GM12872 (cell line): ENCODE data around the gene PHLDB1.

Experiments used
- TF ChIP-seq, protein P1 (sequence below): IDR thresholded peaks from 3 replicates; pipeline ENCODE4 v1.5.1; 2011; ENCODE audit warnings: low read depth, mild to moderate bottlenecking, low read length, moderate library complexity; ENCODE audit not compliant: insufficient read depth

PHLDB1 gene

DNA sequence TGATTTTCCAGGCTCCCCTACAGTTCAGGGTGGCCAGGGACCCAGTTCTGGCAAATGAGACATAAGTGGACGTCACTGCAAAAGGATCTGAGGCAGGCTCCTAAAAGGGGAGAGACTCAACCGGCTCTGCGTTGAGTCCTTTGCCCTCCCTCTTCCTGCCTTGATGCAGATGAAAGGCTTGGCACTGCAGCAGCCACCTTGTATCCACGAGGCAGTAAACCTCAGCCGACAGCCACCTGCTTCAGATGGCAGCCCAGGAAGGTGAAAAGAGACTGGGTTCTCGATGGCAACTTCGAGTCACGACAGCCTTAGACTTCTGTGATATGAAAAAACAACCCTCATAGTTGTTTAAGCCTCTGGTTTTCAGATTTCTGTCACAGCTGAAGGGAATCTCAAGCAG is 86.8 kb downstream of the PHLDB1 start:
- TF ChIP-seq, protein P1, sequence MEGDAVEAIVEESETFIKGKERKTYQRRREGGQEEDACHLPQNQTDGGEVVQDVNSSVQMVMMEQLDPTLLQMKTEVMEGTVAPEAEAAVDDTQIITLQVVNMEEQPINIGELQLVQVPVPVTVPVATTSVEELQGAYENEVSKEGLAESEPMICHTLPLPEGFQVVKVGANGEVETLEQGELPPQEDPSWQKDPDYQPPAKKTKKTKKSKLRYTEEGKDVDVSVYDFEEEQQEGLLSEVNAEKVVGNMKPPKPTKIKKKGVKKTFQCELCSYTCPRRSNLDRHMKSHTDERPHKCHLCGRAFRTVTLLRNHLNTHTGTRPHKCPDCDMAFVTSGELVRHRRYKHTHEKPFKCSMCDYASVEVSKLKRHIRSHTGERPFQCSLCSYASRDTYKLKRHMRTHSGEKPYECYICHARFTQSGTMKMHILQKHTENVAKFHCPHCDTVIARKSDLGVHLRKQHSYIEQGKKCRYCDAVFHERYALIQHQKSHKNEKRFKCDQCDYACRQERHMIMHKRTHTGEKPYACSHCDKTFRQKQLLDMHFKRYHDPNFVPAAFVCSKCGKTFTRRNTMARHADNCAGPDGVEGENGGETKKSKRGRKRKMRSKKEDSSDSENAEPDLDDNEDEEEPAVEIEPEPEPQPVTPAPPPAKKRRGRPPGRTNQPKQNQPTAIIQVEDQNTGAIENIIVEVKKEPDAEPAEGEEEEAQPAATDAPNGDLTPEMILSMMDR: no peak

DNA sequence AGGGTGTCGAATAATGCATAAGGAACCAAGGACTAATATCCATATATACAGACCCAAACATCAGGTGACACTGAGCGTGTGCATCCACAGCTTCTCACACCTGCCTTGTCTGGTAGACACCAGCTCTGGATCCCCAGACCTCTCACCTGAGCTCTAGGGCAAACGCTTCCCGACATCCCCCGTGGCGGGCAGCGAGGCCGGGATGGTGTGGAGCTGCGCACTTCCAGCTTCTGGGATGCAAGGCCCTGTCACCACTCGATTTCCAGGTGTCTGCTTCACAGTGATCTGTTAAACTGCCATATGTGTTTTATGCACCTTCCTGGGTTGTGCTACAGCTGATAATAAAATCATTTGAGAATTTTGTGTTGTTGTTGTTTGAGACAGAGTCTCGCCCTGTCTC is 87.4 kb downstream of the PHLDB1 start:
- TF ChIP-seq, protein P1: no peak

DNA sequence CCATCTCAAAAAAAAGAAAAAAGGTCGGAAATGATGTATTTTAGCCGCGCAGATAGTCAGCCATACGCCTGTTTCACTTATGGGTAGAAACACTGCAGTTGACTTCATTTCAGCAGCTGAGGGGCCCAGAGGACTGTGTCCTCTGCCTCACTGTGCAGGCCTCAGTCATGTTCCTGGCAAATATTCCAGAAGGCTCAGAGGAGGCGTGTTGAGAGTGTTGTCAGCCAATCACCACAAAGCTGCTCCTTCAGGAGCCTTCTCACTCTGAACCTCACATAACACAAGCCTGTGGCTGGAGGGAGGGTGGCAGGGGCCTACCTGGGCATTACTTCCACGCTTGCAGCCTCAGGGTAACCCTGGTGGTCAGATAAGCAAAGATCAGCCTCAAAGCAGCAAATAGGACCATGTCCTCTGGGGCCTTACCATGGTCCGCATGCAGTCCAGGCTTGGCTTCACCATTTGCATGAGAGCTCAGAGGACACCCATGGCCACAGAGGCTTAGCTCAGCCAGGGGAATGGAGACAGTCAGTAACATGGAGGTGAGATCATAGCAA is 89.3 kb downstream of the PHLDB1 start:
- TF ChIP-seq, protein P1: no peak; the same call in 2 of the 3 replicates

DNA sequence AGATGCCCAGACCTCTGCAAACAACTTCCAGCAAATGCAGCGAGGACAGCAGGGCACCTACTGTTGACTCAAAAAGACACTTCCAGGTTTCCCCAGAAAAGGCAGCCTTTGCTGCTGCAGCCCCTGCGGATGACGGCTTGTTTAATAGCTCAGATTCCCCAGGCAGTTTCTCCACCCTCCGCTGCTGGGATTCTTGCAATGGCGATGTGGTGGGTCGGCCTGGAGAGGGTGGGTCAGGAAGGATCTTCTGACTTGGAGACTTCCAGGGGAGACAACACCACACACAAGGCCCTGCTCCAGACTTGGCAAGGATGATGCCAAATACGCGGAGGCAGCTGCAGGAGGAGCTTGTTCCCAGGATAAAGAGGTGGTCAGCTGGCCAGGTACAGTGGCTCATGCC is 89.9 kb downstream of the PHLDB1 start:
- TF ChIP-seq, protein P1: no peak

DNA sequence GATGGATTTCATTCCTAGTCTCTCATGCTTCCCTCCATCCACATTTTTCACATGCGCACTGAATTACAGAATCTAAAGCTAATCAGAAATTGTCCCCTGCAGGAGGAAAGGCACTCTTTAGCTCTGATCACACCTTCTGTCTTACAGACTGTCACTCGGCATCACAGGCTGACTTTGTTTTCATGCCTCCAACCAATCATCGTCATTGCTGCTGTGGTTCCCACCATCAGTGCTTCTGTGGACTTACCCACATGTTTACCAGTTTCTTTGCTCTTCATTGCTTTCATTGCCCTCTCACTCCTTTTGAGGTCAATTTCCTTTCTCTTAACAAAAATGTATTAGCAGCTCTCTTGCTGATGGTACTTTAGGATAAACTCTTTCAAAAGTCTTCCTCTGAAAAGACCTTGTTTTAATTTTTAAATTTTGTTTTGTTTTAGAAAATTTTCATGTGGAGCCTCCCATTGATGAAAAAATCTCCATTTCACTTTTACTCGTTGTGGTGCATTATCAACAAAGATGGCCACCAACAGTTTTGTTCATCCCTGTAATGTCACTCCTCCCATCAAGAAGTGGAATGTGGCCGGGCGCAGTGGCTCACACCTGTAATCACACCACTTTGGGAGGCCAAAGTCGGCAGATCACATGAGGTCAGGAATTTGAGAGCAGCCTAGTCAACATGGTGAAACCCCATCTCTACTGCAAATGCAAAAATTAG is 92.2 kb downstream of the PHLDB1 start:
- TF ChIP-seq, protein P1: no peak

DNA sequence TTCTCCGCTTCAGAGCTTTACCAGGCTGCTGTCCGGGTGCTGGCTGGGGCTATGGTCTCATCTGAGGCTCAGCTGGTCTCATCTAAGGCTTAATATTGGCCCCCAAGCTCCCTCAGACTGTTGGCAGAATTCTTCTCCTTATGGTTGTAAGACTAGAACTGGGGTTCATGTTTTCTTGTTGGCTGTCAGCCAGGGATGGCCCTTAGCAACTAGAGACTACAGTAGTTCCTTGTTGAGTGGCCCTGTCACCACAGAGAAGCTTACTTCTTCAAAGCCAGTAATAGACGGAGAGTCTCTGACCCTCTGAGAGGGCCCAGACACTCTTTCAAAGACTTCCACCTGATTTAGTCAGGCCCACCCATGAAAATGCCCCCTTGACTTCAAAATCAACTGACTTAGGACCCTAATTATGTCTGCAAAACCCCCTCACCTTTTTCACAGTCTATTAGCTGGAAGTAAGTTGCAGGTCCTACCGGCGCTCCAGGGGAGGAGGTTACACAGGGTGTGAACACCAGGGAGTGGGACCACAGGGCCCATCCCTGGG is 96.2 kb downstream of the PHLDB1 start:
- TF ChIP-seq, protein P1: no peak

DNA sequence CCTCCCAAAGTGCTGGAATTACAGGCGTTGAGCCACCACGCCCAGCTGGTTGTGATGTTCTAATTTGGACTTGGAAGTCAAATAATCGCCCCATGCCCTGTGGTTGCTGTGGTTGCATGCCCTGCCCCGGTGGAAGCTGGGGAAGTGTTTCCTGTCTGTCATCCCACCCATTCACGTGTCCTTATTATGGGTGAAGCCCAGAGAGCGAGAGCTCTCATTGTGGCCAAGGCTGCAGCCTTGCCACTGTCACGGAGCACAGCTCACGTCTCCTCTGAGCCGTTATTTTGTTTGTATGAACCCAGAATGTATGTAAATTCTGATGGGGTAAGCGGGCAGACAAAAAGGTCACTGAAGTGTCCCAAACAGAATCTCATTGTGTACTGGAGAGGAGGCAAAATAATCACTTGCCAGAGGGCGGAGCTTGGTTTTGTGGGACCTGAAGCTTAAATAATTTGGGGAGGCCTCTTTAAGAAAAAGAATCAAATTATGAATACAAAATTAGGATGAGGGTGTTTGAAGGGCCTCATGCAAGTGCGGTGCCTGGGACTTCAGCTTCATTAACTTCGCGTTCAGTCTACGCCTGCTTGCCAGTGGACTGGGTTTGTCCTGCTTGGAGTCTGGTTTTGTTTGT is 97.8 kb downstream of the PHLDB1 start:
- TF ChIP-seq, protein P1: no peak
